Midbrain (tissue), 1 donor: ENCODE data around the gene FARSA.
"Not testable (repeated sequence)": the region's sequence is repeated elsewhere in the genome, so short reads cannot be mapped to it uniquely, and the experiment has no call there.

Experiments used
- DNase-seq: peaks from one replicate; lab custom pipeline; 2025; lab: John Stamatoyannopoulos, UW

The FARSA gene

GRCh38 chr19:12890787-12891552 lies 42.5 kb downstream of the FARSA start, which contains the start of gene GCDH:
Gene GCDH (plus strand): TSS chr19:12891160. CDS start chr19:12891305, 145 bp downstream.
- DNase-seq = peak; percentile 100

GRCh38 chr19:12890299-12890786 lies 43.2 kb downstream of the FARSA start:
- not testable (repeated sequence) for DNase-seq

DNA sequence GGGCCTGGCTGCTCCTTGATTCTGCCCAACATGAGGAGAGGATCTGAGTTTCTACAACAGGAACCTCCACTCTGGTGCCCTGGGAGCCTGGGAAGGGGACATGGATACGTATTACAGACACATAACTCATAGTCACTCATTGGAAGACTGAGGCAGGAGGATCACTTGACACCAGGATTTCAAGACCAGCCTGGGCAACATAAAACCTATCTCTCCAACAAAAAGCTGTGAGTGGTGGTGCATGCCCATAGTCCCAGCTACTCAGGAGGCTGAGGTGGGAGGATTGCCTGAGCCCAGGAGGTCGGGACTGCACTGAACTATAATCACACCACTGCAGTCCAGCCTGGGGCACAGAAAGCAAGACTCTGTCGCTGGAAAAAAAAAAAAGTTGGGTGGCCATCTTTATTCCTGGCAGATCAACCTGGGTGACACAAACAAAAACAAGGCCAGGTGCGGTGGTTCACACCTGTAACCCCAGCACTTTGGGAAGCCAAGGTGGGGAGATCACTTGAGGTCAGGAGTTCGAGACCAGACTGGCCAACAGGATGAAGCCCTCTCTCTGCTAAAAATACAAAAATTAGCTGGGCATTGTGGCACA lies 45.4 kb downstream of the FARSA start:
- DNase-seq = no peak

GRCh38 chr19:12886969-12887747 lies 46.4 kb downstream of the FARSA start, which contains the start of gene KLF1:
Gene KLF1 (minus strand): TSS chr19:12887201. CDS start chr19:12887140, 61 bp downstream.
- DNase-seq = no peak

- no peak for DNase-seq
Measured at GRCh38 chr19:12886651-12886968, 46.9 kb downstream of the FARSA start.

DNA sequence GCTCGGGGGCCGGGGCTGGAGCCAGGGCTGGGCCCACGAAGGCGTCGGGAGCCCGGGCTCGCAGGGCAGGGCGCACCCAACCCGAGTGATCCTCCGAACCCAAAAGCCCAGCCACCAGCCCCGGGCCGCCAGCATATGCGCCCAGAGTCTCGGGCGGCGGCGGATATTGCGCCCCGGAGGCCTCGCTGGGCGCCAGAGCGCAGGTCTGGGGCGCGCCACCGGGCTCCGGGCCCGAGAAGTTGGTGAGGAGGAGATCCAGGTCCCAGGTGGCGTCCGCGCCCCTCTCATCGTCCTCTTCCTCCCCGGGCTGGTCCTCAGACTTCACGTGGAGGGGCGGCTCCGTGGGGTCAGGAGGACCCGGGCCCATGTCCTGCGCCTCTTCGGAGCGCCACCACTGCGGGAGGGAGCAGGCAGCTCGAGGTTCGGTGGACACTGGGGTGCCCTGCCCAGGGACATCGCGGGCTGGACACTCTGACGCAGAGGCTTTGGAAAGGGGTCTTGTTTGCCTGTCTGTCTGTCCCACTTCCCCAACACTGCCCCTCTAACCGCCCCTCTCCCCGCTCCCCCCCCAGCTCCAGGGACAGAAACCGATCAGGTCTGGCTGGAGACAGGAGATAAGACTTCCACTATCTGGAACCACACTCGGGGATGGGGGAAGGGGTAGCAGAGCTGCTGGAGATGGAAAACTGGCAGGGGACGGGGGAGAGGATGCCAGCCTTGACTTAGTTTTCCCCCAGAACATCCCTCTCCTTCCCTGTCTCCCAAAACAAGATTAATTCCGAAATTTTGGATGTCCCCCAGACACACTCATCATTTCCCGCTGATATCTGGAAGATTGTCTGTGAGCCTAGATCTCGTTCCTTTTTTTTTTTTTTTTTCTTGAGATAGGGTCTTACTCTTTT lies 47.5 kb downstream of the FARSA start:
- DNase-seq = no peak

- peak; percentile 42 for DNase-seq
Measured at GRCh38 chr19:12884926-12885748, 48.4 kb downstream of the FARSA start.

- DNase-seq = no peak
Measured at GRCh38 chr19:12884627-12884925, 48.9 kb downstream of the FARSA start.

DNA sequence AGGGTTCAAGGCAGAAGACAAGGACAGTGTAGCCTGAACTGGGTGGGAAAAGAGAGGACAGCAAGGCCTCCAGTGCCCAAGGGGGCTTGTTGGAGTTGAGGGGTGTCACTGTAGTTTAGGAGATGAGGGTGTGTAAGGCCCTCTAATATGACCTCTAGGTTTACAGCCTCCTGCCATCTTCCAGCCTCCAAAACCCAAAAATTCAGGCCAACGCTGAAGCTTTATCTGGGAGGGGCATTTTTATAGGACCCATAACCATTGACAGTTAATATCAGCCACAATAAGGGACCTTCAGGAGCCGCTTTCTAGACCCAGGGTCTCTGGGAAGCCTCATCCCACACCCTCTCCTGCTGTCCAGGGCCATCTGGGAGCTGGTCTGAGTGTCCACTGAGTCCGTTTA lies 49.3 kb downstream of the FARSA start:
- DNase-seq = no peak

GRCh38 chr19:12882589-12882988 lies 50.9 kb downstream of the FARSA start:
- DNase-seq = no peak

GRCh38 chr19:12881172-12881808 lies 52.2 kb downstream of the FARSA start, which contains the start of gene DNASE2:
Gene DNASE2 (minus strand): TSS chr19:12881449. CDS start chr19:12881375, 74 bp downstream.
- DNase-seq = peak; percentile 84

DNA sequence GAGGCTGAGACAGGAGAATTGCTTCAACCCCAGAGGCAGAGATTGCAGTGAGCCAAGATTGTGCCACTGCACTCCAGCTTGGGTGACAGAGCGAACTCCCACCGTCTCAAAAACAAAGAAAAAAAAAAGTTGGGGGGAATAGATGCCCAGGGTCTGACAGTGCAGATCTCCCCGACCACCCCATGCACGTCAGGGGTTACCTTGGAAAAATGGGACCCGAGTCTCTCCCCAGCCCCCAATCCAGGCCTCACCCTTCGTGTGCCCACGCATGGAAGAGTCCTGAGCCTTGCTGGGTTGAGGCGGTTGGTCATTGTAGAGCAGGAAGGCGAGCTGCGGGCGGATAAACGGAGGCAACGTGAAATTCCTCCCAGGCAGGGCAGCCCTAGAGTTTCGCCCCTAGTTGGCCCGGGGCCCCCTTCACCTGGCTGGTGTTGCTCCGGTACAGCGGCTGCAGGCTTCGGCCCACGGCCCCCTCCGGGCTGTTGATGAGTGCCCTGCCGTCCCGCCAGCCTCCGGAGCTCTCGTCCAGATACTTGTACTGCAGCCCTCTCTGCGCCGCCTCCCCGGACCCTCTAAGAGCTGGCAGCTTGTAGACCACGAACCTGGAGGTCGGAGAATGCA lies 52.9 kb downstream of the FARSA start:
- no peak for DNase-seq

- DNase-seq = no peak
Measured at GRCh38 chr19:12875086-12875485, 58.4 kb downstream of the FARSA start.

DNA sequence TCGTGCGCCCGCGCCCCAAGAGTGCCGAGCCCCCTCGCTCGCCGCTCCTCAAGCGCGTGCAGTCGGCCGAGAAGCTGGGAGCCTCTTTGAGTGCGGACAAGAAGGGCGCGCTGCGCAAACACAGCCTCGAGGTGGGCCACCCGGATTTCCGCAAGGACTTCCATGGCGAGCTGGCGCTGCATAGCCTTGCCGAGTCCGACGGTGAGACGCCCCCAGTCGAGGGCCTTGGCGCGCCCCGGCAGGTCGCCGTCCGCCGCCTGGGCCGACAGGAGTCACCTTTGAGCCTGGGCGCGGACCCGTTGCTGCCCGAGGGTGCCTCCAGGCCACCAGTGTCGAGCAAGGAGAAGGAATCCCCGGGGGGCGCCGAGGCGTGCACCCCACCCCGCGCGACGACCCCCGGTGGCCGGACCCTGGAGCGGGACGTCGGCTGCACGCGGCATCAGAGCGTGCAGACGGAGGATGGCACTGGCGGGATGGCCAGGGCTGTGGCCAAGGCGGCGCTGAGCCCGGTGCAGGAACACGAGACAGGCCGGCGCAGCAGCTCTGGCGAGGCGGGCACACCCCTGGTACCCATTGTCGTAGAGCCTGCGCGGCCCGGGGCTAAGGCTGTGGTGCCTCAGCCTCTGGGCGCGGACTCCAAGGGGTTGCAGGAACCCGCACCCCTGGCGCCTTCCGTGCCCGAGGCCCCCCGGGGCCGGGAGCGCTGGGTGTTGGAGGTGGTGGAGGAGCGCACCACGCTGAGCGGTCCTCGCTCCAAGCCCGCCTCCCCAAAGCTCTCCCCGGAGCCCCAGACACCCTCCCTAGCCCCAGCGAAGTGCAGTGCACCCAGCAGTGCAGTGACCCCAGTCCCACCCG lies 59.4 kb downstream of the FARSA start:
- DNase-seq = no peak

DNA sequence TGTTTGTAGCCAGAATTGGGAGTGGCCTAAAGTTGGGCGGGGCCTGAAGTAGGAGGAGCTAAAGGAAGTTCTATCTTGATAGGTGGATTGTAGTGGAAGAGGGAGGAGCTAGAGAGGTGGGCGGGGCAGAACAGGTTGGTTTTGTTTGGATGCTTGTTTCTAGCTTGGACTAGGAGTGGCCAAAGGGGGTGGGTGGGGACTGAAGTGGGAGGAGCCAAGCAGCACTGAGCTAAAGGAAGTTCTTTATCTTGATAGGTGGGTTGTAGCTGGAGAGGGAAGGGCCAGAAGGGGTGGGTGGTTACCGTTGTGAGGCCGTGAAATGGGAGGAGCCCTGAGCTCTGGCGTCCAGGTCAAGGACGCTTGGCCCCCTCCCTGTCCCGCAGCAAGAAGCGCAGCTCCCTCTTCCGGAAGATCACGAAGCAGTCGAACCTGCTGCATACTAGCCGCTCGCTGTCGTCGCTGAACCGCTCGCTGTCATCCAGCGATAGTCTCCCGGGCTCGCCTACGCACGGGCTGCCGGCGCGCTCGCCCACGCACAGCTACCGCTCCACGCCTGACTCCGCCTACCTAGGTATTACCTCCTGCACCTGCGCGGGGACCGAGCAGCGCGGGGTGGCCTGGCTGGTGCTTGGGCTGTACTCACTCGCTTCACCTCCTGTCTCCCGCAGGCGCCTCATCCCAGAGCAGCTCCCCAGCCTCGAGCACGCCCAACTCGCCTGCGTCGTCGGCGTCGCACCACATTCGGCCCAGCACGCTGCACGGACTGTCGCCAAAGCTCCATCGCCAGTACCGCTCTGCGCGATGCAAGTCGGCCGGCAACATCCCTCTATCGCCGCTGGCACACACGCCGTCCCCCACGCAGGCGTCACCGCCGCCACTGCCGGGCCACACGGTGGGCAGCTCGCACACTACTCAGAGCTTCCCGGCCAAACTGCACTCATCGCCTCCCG lies 60.3 kb downstream of the FARSA start:
- DNase-seq = no peak
